NB4 (cell line): Measurements from ENCODE around the gene SH2D7.

ENCODE experiments used
- DNase-seq: peaks from one replicate; pipeline ENCODE4 v3.0.0; 2010; ENCODE audit warnings: low read depth
- H3K4me3 ChIP-seq: one replicate; pipeline ENCODE4 v1.5.1; 2011; ENCODE audit warnings: mild to moderate bottlenecking, low read depth, low read length, moderate library complexity
- MYC ChIP-seq: IDR thresholded peaks from 2 replicates; pipeline ENCODE4 v1.6.1; 2011; ENCODE audit warnings: low read depth, low read length
- POLR2A ChIP-seq: IDR thresholded peaks from 2 replicates; pipeline ENCODE4 v1.6.1; 2011; ENCODE audit warnings: mild to moderate bottlenecking; ENCODE audit not compliant: insufficient read length; ENCODE audit errors: extremely low read depth
- TF ChIP-seq, protein P1 (sequence below): IDR thresholded peaks from one replicate; pipeline ENCODE4 v1.5.1; 2012; ENCODE audit warnings: low read depth, low read length
- TF ChIP-seq, protein P2 (sequence below): IDR thresholded peaks from 2 replicates; pipeline ENCODE4 v1.6.1; 2011; ENCODE audit warnings: low read depth, low read length

SH2D7 gene

DNA sequence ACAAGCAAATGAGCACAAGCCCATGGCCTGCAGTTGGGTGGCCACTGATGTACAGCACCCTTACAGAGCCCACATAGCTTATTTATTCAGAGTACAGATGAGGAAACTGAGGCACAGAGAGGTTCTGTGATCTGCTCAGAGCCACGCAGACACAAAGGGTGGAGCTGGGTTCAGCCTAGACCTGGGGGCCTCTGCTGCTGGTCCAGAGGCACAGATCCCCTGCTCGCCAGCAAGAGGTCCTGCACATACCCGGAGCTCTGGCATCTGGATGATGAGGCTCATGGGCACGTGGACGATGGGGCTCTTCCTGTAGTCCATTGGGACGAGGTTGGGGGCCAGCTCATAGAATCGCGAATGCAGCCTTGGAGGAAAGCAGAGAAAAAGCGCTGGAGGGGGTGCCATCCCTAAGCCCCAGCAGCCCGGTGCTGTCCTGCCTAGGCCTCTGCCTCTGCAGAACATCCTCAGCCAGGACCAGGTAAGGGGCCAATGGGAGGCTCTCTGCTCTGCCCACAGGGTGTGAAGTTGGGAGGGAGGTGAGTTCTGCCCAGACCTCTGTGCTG lies 18.6 kb downstream of the SH2D7 start:
- DNase-seq, result no peak
- no peak for TF ChIP-seq MYC
- TF ChIP-seq POLR2A, result no peak
- TF ChIP-seq, protein P1, sequence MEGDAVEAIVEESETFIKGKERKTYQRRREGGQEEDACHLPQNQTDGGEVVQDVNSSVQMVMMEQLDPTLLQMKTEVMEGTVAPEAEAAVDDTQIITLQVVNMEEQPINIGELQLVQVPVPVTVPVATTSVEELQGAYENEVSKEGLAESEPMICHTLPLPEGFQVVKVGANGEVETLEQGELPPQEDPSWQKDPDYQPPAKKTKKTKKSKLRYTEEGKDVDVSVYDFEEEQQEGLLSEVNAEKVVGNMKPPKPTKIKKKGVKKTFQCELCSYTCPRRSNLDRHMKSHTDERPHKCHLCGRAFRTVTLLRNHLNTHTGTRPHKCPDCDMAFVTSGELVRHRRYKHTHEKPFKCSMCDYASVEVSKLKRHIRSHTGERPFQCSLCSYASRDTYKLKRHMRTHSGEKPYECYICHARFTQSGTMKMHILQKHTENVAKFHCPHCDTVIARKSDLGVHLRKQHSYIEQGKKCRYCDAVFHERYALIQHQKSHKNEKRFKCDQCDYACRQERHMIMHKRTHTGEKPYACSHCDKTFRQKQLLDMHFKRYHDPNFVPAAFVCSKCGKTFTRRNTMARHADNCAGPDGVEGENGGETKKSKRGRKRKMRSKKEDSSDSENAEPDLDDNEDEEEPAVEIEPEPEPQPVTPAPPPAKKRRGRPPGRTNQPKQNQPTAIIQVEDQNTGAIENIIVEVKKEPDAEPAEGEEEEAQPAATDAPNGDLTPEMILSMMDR, result no peak
- TF ChIP-seq, protein P2, sequence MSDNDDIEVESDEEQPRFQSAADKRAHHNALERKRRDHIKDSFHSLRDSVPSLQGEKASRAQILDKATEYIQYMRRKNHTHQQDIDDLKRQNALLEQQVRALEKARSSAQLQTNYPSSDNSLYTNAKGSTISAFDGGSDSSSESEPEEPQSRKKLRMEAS, result no peak

DNA sequence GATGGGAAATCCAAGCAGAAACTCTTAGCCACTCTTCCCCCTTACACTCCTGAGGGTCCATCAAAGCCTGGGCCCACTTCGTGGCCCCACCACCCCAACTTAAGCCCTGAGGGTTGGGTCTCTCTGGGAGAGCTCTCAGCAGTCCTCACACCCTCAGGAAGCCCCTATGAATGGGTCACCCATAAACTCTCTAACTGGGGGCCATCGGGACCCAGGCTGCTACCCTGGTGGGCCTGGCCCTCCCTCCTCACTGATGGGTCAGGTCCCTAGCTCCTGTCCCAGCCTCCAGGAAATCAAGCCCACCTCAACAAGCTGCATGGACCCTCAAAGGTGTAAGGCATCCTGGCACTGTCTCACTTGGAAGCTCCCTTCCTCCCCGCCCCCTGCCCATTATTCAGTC lies 19.4 kb downstream of the SH2D7 start:
- DNase-seq, result no peak
- TF ChIP-seq, protein P1, result no peak
- no peak for TF ChIP-seq MYC
- TF ChIP-seq POLR2A, result no peak
- TF ChIP-seq, protein P2, result no peak

More for the DNA sequence above, 18.6 kb downstream of the SH2D7 start:
- no peak overlapping the region for H3K4me3 ChIP-seq

DNA sequence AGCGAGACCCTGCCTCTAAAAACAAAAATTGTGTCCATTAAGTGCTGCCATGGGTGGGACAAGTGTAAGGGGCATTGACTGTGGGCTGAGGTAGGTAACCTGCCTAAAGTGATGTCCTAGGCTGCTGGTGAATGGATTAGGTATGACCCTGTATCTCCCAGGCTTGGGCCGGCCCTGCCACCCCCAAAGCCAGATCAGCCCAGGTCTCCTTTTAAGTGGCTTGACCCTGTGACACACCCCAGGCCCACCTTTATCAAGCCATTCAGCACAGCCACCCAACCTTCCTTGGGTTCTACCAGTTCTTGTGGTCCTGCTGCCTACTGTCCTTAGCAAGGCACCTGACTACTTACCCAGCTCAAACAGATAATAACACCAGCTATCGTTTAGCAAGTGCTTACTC lies 20.2 kb downstream of the SH2D7 start:
- no peak for TF ChIP-seq POLR2A
- TF ChIP-seq, protein P2, result no peak
- DNase-seq, result no peak
- H3K4me3 ChIP-seq, result no peak overlapping the region

More for the DNA sequence above, 19.4 kb downstream of the SH2D7 start:
- H3K4me3 ChIP-seq, result no peak overlapping the region

DNA sequence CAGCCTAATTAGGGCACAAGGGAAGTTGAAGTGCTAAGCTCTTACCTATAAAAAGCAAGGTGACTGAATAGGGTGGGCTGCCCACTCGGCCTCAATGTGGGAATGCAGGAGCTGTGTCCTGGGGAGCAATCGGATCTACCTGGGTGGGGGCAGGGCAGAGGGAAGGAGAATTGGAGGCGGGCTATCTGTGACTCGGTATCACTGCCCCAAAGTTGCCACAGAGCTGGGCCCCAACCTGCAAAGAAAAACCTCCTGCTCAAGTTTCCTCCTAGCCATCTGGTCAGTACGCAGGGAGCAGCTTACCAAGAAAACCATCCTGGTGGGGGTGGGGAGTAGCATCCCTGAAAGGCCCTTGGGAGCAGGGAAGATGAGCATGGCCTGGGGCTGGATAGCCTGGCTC lies 28.2 kb downstream of the SH2D7 start:
- no peak overlapping the region for H3K4me3 ChIP-seq
- DNase-seq, result no peak
- TF ChIP-seq POLR2A (no peak), MYC (no peak)
- TF ChIP-seq, protein P1, result no peak
- TF ChIP-seq, protein P2, result no peak

DNA sequence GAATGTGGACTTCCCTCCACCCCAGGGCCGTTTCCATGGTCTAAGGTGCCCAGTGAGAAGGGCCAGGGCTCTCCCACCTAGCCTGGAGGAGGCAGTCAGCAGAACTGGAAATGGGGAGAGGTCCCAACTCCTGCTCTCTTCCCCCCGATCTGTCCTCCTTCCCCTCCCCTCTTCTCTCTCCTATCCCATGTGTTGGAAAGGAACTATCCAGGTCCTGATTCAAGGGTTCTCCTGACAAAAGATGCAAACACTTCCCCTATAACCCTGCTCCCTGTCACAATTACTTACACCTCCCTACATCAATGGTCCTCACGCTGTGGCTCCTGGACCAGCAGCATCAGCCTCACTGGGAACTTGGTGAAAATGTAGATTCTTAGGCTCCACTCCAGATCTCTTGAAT lies 32.9 kb downstream of the SH2D7 start:
- no peak overlapping the region for H3K4me3 ChIP-seq
- TF ChIP-seq MYC (no peak), POLR2A (no peak)
- TF ChIP-seq, protein P1, result no peak
- TF ChIP-seq, protein P2, result no peak
- no peak for DNase-seq

DNA sequence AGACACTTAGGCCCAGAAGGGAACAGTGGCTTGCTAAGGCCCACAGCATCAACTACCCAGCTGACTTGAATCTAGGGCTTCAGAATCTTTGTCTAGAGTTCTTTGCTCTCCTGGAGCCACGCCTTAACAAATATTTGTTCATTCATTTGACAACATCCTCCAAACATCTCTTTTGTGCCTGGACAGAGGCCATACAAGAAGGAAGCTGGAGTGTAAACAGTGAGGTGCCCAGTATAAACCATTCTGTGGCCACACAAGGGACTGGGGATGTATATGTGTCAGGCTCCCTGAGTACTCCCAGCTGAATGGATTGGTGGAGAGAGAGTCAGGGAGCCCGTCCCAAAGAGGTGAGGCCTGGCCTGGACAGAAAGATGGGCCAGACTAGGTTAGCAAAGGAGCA lies 35.5 kb downstream of the SH2D7 start:
- no peak for DNase-seq
- TF ChIP-seq, protein P1, result no peak
- TF ChIP-seq POLR2A, result no peak
- no peak for TF ChIP-seq MYC
- TF ChIP-seq, protein P2, result no peak
- H3K4me3 ChIP-seq, result no peak overlapping the region
